ENCODE data around the gene SLC2A6. TPM values are rescaled to one million over a fixed set of nuclear protein-coding genes. Genes with fewer than 3 reads are reported as not detected.

SLC2A6 gene
- total RNA-seq, 1 donor from 2014 or later, result 10.5 TPM

- no peak for DNase-seq
- Histone ChIP-seq H3K4me3 (no peak overlapping the region), H3K9me3 (no peaks in the 10 kb centered on the region), H3K36me3 (no peaks in the 10 kb centered on the region), H3K4me1 (peaks cover 30% of the 10 kb centered on the region), H3K27me3 (ENCODE audit: low read depth) (peaks cover 12% of the 10 kb centered on the region), H3K27ac (no peak overlapping the region)
- ATAC-seq, result no peak
- intact Hi-C loops (cut with DNase I), result no loop called here
- TF ChIP-seq CTCF (IDR thresholded peaks at IDR 0.05), result no peak
Measured at GRCh38 chr9:133525677-133526076, 46.8 kb upstream of the SLC2A6 start.

DNA sequence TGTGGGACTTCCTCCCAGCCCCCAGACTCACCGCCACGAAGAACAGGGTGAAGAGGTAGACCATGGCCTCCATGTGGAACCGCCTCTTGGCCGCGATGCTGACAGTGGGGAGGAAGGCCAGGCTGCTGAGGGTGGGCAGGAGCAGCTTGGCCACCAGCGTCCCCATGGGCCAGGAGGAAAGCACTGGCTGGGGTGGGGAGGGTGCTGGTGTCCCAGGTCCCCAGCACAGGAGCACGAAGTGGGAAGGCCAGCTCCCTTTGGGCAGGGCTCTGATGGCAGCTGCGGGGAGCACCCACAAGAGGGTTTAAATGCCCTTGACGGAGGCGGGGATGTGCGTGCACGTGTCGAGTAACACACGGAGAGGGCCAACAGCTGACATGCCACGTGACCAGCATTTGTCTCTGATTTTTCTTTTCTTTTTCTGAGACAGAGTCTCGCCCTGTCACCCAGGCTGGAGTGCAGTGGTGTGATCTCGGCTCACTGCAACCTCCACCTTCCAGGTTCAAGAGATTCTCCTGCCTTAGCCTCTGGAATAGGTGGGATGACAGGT, 45.9 kb upstream of the SLC2A6 start, which contains the start of gene MYMK:
MYMK (minus strand) TSS at position 281 of the 550 bp plus-strand sequence; CDS start at position 166, 115 bp downstream.
- H3K4me1 ChIP-seq, result peaks cover 30% of the 10 kb centered on the region
- ATAC-seq, result no peak
- no peak within 1 kb of the TSS for H3K4me3 ChIP-seq
- intact Hi-C loops (cut with DNase I), result no loop called here
- DNase-seq, result no peak
- no peak within 1 kb of the TSS for H3K27ac ChIP-seq
- TF ChIP-seq CTCF (IDR thresholded peaks at IDR 0.05), result no peak
- no peaks in the 10 kb centered on the region for H3K9me3 ChIP-seq
- no peaks in the 10 kb centered on the region for H3K36me3 ChIP-seq
- H3K27me3 ChIP-seq (ENCODE audit: low read depth), result peaks cover 3% of the 10 kb centered on the region

DNA sequence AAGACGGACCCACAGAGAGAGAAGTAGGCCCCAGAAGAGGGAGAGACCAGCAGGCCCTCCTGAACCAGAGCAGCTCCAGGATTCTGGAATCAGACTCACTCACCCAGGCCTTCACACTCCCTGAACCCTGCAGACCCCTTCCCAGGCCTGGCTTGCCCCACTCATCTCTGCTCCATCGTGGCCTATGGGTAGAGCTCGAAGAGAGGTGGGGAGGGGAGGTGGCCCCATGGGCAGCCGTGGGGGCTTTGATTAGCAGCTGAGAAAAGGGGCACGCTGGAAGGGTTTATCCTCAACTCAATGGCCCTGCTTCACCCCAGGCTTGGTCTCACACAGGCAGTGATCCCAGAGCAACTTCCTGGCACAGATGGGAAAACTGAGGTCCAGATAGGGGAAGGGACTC, 45.2 kb upstream of the SLC2A6 start:
- Histone ChIP-seq H3K27me3 (ENCODE audit: low read depth) (no peaks in the 10 kb centered on the region), H3K4me1 (peaks cover 30% of the 10 kb centered on the region), H3K27ac (no peak overlapping the region), H3K9me3 (no peaks in the 10 kb centered on the region), H3K4me3 (no peak overlapping the region), H3K36me3 (no peaks in the 10 kb centered on the region)
- ATAC-seq (no peak), DNase-seq (no peak)
- TF ChIP-seq CTCF (IDR thresholded peaks at IDR 0.05), result no peak
- intact Hi-C loops (cut with DNase I), result no loop called here

- ATAC-seq (no peak), DNase-seq (no peak)
- H3K27ac ChIP-seq, result no peak overlapping the region
- H3K4me1 ChIP-seq, result peaks cover 21% of the 10 kb centered on the region
- no peak for TF ChIP-seq CTCF (IDR thresholded peaks at IDR 0.05)
- intact Hi-C loops (cut with DNase I), result no loop called here
- no peaks in the 10 kb centered on the region for H3K36me3 ChIP-seq
- H3K27me3 ChIP-seq (ENCODE audit: low read depth), result no peaks in the 10 kb centered on the region
- no peak overlapping the region for H3K4me3 ChIP-seq
- H3K9me3 ChIP-seq, result no peaks in the 10 kb centered on the region
Measured at GRCh38 chr9:133523106-133523505, 44.2 kb upstream of the SLC2A6 start.

DNA sequence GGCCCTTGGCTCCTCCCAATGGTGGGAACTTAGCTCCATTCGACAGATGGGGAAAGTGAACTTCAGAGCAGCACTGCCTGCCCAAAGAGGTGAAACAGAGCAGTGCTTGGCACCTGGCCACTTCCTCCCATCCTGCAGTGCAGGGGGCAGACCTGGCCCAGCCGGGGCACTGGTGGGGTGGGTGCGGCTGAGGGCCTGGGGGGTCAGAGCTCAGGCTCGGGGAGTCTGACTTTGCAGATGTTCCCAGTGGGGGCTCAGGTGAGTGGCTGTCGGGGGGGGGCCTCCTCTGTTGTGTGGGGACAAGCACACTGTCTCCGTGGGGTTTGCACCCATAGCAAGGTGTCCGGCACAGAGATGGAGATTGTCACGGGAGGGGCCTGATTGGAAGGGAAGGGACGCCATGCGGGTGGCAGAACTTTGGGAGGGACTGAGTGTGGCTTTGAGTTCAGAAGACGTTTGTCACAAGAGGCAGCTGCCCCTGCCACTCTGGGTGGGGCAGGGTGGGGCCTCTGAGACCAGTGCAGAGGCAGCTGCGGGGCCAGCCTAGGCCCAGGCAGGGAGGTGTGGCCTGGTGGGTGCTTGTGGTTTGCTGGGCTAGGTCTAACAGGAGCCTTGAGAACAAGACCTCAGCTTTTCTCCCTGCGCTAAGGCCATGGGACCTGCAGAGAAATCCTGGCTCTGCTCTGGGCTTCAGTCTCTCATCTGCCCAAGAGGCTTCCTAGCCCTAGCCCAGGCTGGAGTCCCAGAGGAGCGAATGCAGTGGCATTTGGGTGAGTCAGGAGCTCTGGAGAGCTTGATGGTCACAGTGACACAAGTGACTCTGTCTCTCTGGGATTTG, 43.4 kb upstream of the SLC2A6 start:
- TF ChIP-seq CTCF (IDR thresholded peaks at IDR 0.05), result no peak
- ATAC-seq (no peak), DNase-seq (no peak)
- Histone ChIP-seq H3K36me3 (no peaks in the 10 kb centered on the region), H3K4me3 (no peak overlapping the region), H3K27me3 (ENCODE audit: low read depth) (no peaks in the 10 kb centered on the region), H3K27ac (no peak overlapping the region), H3K9me3 (no peaks in the 10 kb centered on the region), H3K4me1 (peaks cover 13% of the 10 kb centered on the region)
- intact Hi-C loops (cut with DNase I), result no loop called here
